Stimulated activated naive CD4-positive, alpha-beta T cell treated with Interleukin-2 at 50 U/mL for 16 hours (primary cell): ENCODE measurements around the gene TRA2A.

Experiments used
- DNase-seq: peaks from one replicate; lab custom pipeline; 2025; lab: John Stamatoyannopoulos, UW

TRA2A gene

GRCh38 chr7:23470330-23471105, 61.3 kb downstream of the TRA2A start, which contains the start of gene IGF2BP3:
Gene IGF2BP3, minus strand, starts transcription at chr7:23470491. Its CDS starts 381 bp downstream, at chr7:23470110.
- DNase-seq = no peak

GRCh38 chr7:23469961-23470250, 61.9 kb downstream of the TRA2A start:
- DNase-seq = no peak

- DNase-seq = no peak
Observed at GRCh38 chr7:23469150-23469960, 62.4 kb downstream of the TRA2A start.

GRCh38 chr7:23468526-23469149, 63.1 kb downstream of the TRA2A start:
- no peak for DNase-seq

- DNase-seq = no peak
Observed at GRCh38 chr7:23467806-23468525, 63.8 kb downstream of the TRA2A start.

- DNase-seq = no peak
Observed at GRCh38 chr7:23467291-23467805, 64.4 kb downstream of the TRA2A start.

GRCh38 chr7:23462846-23463245, 68.9 kb downstream of the TRA2A start:
- DNase-seq = no peak

- DNase-seq = no peak
Observed at GRCh38 chr7:23458044-23458443, 73.7 kb downstream of the TRA2A start.

- no peak for DNase-seq
Observed at GRCh38 chr7:23456093-23456492, 75.7 kb downstream of the TRA2A start.

- DNase-seq = no peak
Observed at GRCh38 chr7:23454881-23455526, 76.8 kb downstream of the TRA2A start.
